Prostate gland (tissue), 2 donors: ENCODE measurements around the gene UNC5C.

Experiments used
- POLR2A ChIP-seq: fragments of 450-650 bp; IDR thresholded peaks from one replicate; pipeline ENCODE4 v1.6.1; 2016; ENCODE audit warnings: antibody characterized with exemption, mild to moderate bottlenecking
- TF ChIP-seq, protein P1 (sequence below), 4 experiments: fragments of 200-600 bp in 2 of 4; fragments of 450-650 bp in 2 of 4; sonication (generic) in 2 of 4; IDR thresholded peaks; 1 replicate in 3 of 4; 2 replicates in 1 of 4; pipeline ENCODE4 v1.5.1; 2016 to 2019; ENCODE audit warnings: antibody characterized with exemption in 4 of 4, mild to moderate bottlenecking in 2 of 4, moderate library complexity in 2 of 4

DNA sequence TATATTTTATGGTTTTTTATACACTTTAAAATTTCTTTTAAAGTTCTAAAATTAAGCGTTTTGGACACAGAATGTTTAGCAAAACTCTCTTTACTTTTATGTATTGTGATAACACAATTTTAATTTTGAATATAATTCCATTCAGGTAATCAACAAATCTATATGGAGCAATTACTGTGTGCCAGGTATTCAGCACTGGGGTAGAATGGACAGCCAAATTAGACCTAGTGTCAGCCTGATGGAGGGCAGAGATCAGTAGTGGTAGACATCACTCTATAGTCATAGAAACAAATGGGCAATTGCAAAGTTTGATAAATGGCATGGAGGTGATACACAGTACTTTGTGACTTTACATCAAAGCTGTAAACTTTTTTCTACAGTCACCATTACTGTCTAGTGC is 41.8 kb upstream of the UNC5C start:
- TF ChIP-seq, protein P1, sequence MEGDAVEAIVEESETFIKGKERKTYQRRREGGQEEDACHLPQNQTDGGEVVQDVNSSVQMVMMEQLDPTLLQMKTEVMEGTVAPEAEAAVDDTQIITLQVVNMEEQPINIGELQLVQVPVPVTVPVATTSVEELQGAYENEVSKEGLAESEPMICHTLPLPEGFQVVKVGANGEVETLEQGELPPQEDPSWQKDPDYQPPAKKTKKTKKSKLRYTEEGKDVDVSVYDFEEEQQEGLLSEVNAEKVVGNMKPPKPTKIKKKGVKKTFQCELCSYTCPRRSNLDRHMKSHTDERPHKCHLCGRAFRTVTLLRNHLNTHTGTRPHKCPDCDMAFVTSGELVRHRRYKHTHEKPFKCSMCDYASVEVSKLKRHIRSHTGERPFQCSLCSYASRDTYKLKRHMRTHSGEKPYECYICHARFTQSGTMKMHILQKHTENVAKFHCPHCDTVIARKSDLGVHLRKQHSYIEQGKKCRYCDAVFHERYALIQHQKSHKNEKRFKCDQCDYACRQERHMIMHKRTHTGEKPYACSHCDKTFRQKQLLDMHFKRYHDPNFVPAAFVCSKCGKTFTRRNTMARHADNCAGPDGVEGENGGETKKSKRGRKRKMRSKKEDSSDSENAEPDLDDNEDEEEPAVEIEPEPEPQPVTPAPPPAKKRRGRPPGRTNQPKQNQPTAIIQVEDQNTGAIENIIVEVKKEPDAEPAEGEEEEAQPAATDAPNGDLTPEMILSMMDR (IDR thresholded peaks at IDR 0.05), result no peak
- no peak for TF ChIP-seq POLR2A
